GM10266 (cell line): ENCODE data around the gene CCL7.

Experiments used
- DNase-seq: peaks from one replicate; pipeline ENCODE4 v3.0.0; 2012; ENCODE audit errors: extremely low spot score
- CTCF ChIP-seq: IDR thresholded peaks from 2 replicates; pipeline ENCODE4 v1.5.1; 2012; ENCODE audit warnings: mild to moderate bottlenecking, low read depth; ENCODE audit not compliant: control insufficient read depth, insufficient read depth; ENCODE audit errors: missing control alignments

CCL7 gene

GRCh38 chr17:34254146-34254545 lies 15.9 kb upstream of the CCL7 start:
- DNase-seq = no peak
- TF ChIP-seq CTCF = no peak

GRCh38 chr17:34254651-34255380 lies 15.2 kb upstream of the CCL7 start, which contains the start of gene CCL2:
CCL2 (plus strand) TSS chr17:34255285; CDS start chr17:34255350, 65 bp downstream.
- TF ChIP-seq CTCF = no peak
- no peak for DNase-seq

GRCh38 chr17:34255381-34255732 lies 14.7 kb upstream of the CCL7 start:
- DNase-seq = no peak
- no peak for TF ChIP-seq CTCF

- DNase-seq = no peak
- no peak for TF ChIP-seq CTCF
Measured at GRCh38 chr17:34255841-34256240, 14.2 kb upstream of the CCL7 start.

- no peak for TF ChIP-seq CTCF
- no peak for DNase-seq
Measured at GRCh38 chr17:34257299-34257985, 12.6 kb upstream of the CCL7 start.

GRCh38 chr17:34257986-34258326 lies 12.1 kb upstream of the CCL7 start:
- TF ChIP-seq CTCF = no peak

GRCh38 chr17:34259146-34259545 lies 10.9 kb upstream of the CCL7 start:
- TF ChIP-seq CTCF = no peak
- no peak for DNase-seq

More at GRCh38 chr17:34257986-34258326, 12.1 kb upstream of the CCL7 start:
- DNase-seq = no peak
